IPS DF 6.9 (cell line): ENCODE data around the gene CTSO.

Experiments used
- DNase-seq: peaks from one replicate; pipeline ENCODE4 v3.0.0-alpha.2; 2013; ENCODE audit warnings: low read depth, low spot score
- H3K27ac ChIP-seq: one replicate; pipeline ENCODE4 v1.5.1; 2013; ENCODE audit warnings: low read length, control low read depth
- H3K27me3 ChIP-seq: 2 replicates; pipeline ENCODE4 v1.6.1; 2013; ENCODE audit warnings: mild to moderate bottlenecking, low read length; ENCODE audit not compliant: control insufficient read depth, insufficient read depth
- H3K36me3 ChIP-seq: 2 replicates; pipeline ENCODE4 v1.6.1; 2013; ENCODE audit warnings: low read length; ENCODE audit not compliant: control insufficient read depth, insufficient read depth
- H3K4me1 ChIP-seq: 2 replicates; pipeline ENCODE4 v1.6.1; 2013; ENCODE audit warnings: low read length; ENCODE audit not compliant: control insufficient read depth, insufficient read depth
- H3K4me3 ChIP-seq: 2 replicates; pipeline ENCODE4 v1.5.1; 2013; ENCODE audit warnings: mild to moderate bottlenecking, low read length
- H3K9me3 ChIP-seq: 2 replicates; pipeline ENCODE4 v1.6.1; 2013; ENCODE audit warnings: low read length, inconsistent platforms; ENCODE audit not compliant: control insufficient read depth, insufficient read depth
- WGBS: extraction: QIAGEN DNeasy Blood & Tissue Kit; methylation state at CpG from one replicate; pipeline ENCODE4 v1.1.7; 2013; ENCODE audit warnings: mixed read lengths, missing lambda C conversion rate; ENCODE audit not compliant: insufficient read length, insufficient coverage; 5-methylcytosine and 5-hydroxymethylcytosine counted together

CTSO gene

DNA sequence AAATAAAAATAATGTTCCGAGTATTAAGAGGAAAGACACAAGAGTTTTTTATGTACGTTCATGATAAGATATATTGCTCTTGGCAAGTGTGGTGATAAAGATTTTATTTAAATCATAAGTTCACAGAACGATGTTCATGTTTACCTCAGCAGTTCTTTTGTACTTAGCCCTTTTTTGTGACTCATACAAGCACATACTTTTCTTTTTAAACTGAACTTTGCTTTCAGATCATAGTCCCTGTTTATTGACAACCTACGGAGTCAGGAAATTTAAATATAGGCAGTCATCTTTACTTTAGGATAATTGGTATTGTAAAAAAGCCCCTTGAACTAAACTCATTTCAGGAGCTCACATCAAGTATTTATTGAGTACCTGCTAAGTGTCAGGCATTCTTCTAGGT lies 1.3 kb upstream of the CTSO start:
- no peaks in the 10 kb centered on the region for H3K36me3 ChIP-seq
- no peak overlapping the region for H3K4me3 ChIP-seq
- no peaks in the 10 kb centered on the region for H3K4me1 ChIP-seq
- no peaks in the 10 kb centered on the region for H3K9me3 ChIP-seq
- no peak for DNase-seq
- H3K27me3 ChIP-seq: no peaks in the 10 kb centered on the region
- no peak overlapping the region for H3K27ac ChIP-seq
- no CpG with 5 or more reads among the region's 4 CpGs for WGBS

DNA sequence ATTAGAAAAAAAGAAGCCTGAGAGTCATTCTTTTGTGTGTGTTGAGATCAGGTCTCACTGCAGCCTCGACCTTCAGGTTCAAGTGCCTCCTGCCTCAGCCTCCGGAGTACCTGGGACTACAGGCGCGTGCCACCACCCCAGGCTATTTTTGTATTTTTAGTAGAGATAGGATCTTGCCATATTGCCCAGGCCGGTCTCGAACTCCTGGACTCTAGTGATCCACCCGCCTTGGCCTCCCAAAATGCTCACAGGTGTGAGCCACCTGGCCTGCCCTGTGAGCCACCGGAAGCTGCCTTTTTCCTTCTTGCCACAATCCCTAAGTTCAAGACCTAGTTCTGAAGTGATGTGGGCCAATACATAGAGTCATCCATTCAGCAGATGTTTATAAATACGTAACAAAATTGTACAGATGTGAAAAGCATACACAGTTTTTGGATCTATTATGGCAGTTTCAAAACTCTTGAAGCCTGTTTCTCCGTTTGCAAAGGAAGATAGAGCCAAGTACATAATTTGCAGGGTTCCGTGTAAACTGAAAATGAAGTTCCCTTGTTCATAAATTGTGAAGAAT lies 536 bp upstream of the CTSO start:
- H3K27ac ChIP-seq: no peak overlapping the region
- H3K27me3 ChIP-seq: no peaks in the 10 kb centered on the region
- no peaks in the 10 kb centered on the region for H3K36me3 ChIP-seq
- no peaks in the 10 kb centered on the region for H3K4me1 ChIP-seq
- DNase-seq: no peak
- H3K4me3 ChIP-seq: peak overlapping the region; percentile 81; the same call in 1 of the 2 replicates
- no CpG with 5 or more reads among the region's 11 CpGs for WGBS
- no peaks in the 10 kb centered on the region for H3K9me3 ChIP-seq

DNA sequence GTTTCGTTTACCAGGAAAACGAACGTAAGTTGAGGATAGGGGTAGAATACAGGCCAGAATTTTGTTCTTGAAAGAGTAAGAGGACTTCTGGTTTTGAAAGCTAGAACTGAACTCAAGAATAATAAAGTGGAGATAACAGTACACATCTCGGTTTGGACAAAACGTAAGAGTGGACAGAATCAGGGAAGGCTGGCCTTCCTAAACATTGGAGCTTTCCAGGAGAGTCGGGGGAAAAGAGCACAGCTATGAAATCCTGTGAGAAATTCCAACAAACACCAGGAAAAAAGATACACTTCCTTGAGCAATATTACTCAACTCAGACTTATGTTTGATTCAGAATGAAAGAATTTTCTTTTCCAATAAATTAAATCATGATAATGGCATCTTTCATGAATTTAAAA lies 1.2 kb downstream of the CTSO start:
- no peak for DNase-seq
- WGBS: no CpG with 5 or more reads among the region's 6 CpGs
- H3K9me3 ChIP-seq: no peaks in the 10 kb centered on the region
- H3K4me3 ChIP-seq: no peak overlapping the region
- H3K36me3 ChIP-seq: no peaks in the 10 kb centered on the region
- H3K27me3 ChIP-seq: no peaks in the 10 kb centered on the region
- H3K27ac ChIP-seq: no peak overlapping the region
- H3K4me1 ChIP-seq: no peaks in the 10 kb centered on the region

DNA sequence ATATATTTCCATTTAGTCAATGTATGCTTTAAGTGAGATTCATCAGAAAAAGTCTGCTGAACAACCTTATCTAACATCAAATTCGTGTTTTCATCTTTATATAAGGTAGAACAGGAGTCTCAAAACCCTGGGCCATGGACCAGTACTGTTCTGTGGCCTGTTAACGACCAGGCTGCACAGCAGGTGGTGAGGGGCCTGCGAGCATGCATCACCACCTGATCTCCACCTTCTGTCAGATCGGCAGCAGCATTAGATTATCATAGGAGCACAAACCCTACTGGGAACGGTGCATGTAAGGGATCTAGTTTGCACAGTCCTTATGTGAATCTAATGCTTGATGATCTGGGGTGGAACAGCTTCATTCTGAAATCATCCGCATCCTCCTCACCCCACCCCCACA lies 3.2 kb downstream of the CTSO start:
- no CpG with 5 or more reads among the region's 6 CpGs for WGBS
- H3K36me3 ChIP-seq: no peaks in the 10 kb centered on the region
- no peaks in the 10 kb centered on the region for H3K9me3 ChIP-seq
- H3K27me3 ChIP-seq: no peaks in the 10 kb centered on the region
- H3K27ac ChIP-seq: no peak overlapping the region
- H3K4me3 ChIP-seq: no peak overlapping the region
- H3K4me1 ChIP-seq: no peaks in the 10 kb centered on the region
- no peak for DNase-seq

DNA sequence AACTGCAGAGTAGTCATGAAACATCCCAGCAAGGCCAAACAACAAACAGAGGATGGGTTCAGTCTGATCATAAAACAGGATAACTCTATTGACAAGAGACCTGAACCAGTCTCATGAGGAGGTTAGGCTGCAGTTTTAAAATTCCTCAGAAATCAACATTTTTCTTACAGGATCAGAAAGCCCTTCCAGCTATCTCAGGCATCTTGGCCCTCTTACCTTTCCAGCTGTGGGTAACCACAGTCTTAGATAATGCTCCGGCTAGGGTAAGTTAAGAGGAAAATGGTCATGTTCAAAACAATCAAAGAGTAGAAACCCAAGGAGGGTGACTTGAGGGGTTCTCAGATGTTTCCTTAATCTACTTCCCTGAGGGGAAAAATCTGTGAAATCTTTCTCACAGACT lies 5.1 kb downstream of the CTSO start:
- no peaks in the 10 kb centered on the region for H3K9me3 ChIP-seq

DNA sequence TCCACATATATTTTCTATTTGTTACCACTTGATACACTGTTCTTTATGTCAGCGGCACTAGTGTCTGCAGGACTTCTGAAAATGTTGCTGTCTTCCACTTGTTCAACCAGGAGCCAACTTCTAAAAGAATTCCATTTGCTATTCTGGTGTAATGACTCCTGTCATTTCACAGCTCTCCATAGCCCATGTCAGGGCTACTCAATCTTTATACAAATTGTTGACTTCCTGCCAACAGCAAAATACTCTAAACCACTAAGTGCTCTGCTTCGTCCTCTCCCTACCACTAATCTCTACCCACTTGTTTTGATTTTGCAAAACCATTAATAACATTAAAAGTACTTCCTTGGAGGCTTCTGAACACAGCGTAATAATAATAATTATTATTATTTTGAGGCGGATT lies 7.2 kb downstream of the CTSO start:
- no peak for DNase-seq
- Histone ChIP-seq H3K27ac (no peak overlapping the region), H3K36me3 (no peaks in the 10 kb centered on the region), H3K9me3 (no peaks in the 10 kb centered on the region), H3K4me1 (no peaks in the 10 kb centered on the region), H3K4me3 (no peak overlapping the region), H3K27me3 (no peaks in the 10 kb centered on the region)
- WGBS: no CpG with 5 or more reads among the region's 4 CpGs

More for the DNA sequence above, 5.1 kb downstream of the CTSO start:
- no peaks in the 10 kb centered on the region for H3K4me1 ChIP-seq
- WGBS: no CpG with 5 or more reads among the region's 1 CpG
- no peak for DNase-seq
- no peaks in the 10 kb centered on the region for H3K27me3 ChIP-seq
- H3K36me3 ChIP-seq: no peaks in the 10 kb centered on the region
- H3K27ac ChIP-seq: no peak overlapping the region
- H3K4me3 ChIP-seq: no peak overlapping the region

DNA sequence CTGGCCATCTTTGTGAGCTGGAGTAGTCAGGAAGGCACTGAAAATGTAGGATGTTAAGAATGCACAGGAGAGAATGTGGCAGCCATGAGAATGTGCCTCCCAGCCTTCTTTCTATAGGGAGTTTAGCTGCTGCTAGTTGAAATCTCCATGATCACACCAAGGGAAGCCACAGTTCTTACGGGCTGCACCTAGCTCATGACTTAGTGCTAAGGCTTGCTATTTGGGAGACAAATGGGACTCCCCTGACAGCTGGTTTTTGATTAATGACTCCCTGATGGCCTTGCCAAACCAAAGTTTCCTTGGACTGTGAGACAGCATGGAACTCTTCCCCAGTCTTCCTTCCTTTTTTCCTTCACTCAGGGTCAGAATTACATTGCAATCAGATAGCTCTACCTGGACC lies 9.2 kb downstream of the CTSO start:
- Histone ChIP-seq H3K36me3 (no peaks in the 10 kb centered on the region), H3K27ac (no peak overlapping the region), H3K27me3 (no peaks in the 10 kb centered on the region), H3K4me1 (no peaks in the 10 kb centered on the region), H3K9me3 (no peaks in the 10 kb centered on the region), H3K4me3 (no peak overlapping the region)
- DNase-seq: no peak
- WGBS: no CpG with 5 or more reads among the region's 1 CpG

DNA sequence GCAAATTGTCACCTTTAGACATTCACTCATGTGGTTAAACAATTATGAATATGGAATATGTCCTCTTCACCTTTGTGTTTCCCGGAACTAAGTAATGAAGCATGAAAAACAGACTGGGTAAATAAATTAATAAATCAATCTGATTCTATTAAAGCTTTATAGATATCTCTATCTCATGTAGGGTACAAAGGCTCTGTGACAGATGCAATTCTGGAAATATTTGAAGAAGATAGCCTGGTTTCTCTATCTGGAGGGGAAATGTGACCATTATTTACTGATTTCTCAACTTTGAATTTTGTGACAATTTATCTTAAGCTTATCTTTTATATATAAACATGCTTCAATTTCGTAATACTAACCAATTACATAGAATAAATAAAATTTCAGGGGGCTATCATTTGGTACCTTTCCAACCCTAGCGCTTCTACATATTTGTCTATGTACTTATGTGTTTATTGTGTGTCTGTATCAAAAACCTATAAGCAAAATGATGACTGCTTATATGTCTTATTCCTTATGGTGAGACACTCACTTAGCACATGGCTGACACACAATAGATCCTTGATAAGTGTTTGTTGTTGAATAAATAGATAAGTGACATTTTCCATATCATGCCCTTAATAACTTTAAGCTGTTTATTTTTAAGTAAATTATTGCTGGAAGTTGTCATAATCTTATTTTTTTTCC lies 9.9 kb downstream of the CTSO start:
- no peak for DNase-seq
- Histone ChIP-seq H3K9me3 (no peaks in the 10 kb centered on the region), H3K36me3 (no peaks in the 10 kb centered on the region), H3K27ac (no peak overlapping the region), H3K4me1 (no peaks in the 10 kb centered on the region), H3K4me3 (no peak overlapping the region), H3K27me3 (no peaks in the 10 kb centered on the region)
- no CpG with 5 or more reads among the region's 3 CpGs for WGBS

DNA sequence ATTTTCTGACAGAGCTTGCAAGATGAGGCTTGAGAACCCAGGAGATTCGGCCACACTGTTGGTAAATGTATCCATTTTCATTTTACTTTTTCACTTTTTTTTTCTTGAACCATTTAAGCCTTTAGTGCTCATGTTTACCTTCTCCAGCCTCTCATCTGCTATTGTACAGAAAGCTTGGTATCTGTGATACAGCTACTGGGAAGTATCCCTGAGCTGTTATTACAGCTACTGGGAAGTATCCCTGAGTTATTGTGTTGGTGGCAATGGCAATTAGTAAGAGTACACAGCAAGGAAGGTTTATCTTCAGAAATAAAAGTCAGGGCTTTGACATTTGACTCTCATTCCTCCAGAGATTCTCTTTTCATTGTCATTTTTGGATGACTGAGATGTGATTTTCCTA lies 11.8 kb downstream of the CTSO start:
- Histone ChIP-seq H3K9me3 (no peaks in the 10 kb centered on the region), H3K27ac (no peak overlapping the region), H3K4me1 (no peaks in the 10 kb centered on the region), H3K4me3 (no peak overlapping the region), H3K36me3 (no peaks in the 10 kb centered on the region), H3K27me3 (no peaks in the 10 kb centered on the region)
- no CpG with 5 or more reads among the region's 1 CpG for WGBS
- no peak for DNase-seq

DNA sequence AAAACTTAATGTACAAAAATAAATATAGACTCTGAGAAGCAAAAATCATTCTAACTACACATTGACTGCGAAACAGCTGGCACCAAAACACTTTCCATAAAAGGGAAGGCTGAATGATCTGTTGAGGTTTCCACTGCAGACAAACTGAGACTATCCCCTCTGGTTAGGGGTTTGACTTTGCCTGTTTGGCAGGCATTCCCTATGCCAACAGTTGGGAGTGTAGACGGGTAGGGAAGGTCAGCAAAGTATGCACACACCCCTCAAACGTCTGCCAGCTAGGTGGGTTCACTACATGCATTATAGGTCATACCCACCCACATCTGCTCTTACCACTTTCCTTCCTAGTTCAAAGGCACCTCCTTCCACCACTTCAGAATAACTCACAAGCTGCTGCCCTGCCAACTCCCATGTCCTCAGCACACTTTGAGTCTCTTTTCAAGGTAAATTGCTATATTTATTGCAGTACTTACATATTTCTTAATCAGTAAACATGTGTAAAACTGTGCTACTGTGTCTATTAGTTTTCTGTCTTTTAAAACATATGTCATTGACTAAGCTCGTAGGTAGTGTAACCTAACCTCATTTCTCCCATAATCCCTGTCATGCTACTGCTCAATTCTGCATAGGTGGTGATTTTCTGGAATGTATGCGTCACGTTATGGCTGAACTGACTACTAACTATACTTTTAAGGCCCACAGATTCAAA lies 12.4 kb downstream of the CTSO start:
- no peaks in the 10 kb centered on the region for H3K27me3 ChIP-seq
- H3K4me1 ChIP-seq: no peaks in the 10 kb centered on the region
- DNase-seq: no peak
- no peak overlapping the region for H3K4me3 ChIP-seq
- H3K36me3 ChIP-seq: no peaks in the 10 kb centered on the region
- no peak overlapping the region for H3K27ac ChIP-seq
- no peaks in the 10 kb centered on the region for H3K9me3 ChIP-seq
- no CpG with 5 or more reads among the region's 6 CpGs for WGBS
